ENCODE results near the gene GFRA4.

DNA sequence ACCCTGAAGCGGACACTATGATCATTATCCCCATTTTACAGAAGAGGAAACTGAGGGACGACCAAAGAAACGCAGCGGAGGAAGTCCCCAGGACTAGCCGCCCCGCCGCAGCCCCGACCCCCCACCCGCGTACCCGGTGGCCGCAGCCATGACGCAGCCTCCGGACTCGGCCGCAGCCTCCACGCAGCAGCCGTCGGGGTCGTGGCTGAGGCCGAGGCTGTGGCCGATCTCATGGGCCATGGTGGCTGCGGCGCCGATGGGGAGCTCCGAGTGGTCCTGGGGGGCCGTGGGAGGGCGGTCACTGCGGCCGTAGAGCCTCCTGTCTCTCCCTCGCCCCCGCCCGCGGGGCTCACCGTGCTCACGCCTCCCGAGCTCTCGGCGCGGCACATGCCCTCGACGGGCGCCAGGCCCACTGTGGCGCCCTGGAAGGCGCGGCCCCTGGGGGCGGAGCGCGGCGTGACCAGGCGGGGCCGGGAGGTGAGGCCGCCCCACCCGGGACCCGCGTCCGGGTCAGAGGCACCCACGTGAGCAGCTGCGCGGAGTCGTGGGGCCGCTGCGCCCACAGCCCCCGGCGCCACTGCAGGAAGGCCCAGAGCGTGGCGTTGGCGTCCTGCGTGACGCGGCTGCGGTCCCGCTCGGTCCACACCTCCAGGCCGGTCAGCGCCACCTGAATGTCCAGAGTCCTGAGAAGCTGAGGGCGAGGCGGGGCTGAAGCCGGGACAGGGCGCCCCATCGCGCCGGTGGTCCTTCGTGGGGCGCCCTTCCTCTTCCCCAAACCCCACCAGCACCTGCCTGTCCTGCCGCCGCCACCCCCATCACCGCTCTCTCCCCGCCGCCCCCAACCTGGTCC, 10.2 kb upstream of the GFRA4 start:
- TF ChIP-seq, protein P1, sequence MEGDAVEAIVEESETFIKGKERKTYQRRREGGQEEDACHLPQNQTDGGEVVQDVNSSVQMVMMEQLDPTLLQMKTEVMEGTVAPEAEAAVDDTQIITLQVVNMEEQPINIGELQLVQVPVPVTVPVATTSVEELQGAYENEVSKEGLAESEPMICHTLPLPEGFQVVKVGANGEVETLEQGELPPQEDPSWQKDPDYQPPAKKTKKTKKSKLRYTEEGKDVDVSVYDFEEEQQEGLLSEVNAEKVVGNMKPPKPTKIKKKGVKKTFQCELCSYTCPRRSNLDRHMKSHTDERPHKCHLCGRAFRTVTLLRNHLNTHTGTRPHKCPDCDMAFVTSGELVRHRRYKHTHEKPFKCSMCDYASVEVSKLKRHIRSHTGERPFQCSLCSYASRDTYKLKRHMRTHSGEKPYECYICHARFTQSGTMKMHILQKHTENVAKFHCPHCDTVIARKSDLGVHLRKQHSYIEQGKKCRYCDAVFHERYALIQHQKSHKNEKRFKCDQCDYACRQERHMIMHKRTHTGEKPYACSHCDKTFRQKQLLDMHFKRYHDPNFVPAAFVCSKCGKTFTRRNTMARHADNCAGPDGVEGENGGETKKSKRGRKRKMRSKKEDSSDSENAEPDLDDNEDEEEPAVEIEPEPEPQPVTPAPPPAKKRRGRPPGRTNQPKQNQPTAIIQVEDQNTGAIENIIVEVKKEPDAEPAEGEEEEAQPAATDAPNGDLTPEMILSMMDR (IDR thresholded peaks at IDR 0.05): no peak
- TF ChIP-seq, protein P2, sequence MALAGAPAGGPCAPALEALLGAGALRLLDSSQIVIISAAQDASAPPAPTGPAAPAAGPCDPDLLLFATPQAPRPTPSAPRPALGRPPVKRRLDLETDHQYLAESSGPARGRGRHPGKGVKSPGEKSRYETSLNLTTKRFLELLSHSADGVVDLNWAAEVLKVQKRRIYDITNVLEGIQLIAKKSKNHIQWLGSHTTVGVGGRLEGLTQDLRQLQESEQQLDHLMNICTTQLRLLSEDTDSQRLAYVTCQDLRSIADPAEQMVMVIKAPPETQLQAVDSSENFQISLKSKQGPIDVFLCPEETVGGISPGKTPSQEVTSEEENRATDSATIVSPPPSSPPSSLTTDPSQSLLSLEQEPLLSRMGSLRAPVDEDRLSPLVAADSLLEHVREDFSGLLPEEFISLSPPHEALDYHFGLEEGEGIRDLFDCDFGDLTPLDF (CRISPR knock-in tag; IDR thresholded peaks at IDR 0.05): no peak
- TF ChIP-seq ZBTB21 (CRISPR knock-in tag; IDR thresholded peaks at IDR 0.05; ENCODE audit: borderline replicate concordance) (no peak), CREB1 (CRISPR knock-in tag; IDR thresholded peaks at IDR 0.05) (no peak)
- TF ChIP-seq, protein P3, sequence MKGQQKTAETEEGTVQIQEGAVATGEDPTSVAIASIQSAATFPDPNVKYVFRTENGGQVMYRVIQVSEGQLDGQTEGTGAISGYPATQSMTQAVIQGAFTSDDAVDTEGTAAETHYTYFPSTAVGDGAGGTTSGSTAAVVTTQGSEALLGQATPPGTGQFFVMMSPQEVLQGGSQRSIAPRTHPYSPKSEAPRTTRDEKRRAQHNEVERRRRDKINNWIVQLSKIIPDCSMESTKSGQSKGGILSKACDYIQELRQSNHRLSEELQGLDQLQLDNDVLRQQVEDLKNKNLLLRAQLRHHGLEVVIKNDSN (CRISPR knock-in tag; IDR thresholded peaks at IDR 0.05): no peak

Data from WTC11 (cell line).